A673 (cell line): ENCODE results near the gene CNOT8. TPM values are rescaled to one million over a fixed set of nuclear protein-coding genes. Genes with fewer than 3 reads are reported as not detected.

Source experiments
- BruUV-seq: library from RNA; stranded (reverse); fragments of 400-500 nt; replicated peaks from 2 replicates; lab custom pipeline; 2021; lab: Mats Ljungman, UMichigan
- CTCF ChIA-PET: fragments of 300-600 bp; sonication (Branson Sonifier 250); formaldehyde crosslinking; loops from one replicate; lab custom pipeline; 2022; ENCODE audit warnings: antibody characterized with exemption; lab: Charles Lee
- POLR2A ChIA-PET: fragments of 300-600 bp; sonication (Branson Sonifier 250); formaldehyde crosslinking; loops from one replicate; lab custom pipeline; 2022; ENCODE audit warnings: antibody characterized with exemption; ENCODE audit not compliant: low non-redundant PET; lab: Charles Lee
- DNase-seq: peaks from one replicate; pipeline ENCODE4 v3.0.0-alpha.2; 2015; ENCODE audit warnings: low spot score
- H3K27ac ChIP-seq: fragments of 200-600 bp; sonication (generic); 2 replicates; pipeline ENCODE4 v1.5.1; 2016; ENCODE audit warnings: mixed run types, low read depth, mild to moderate bottlenecking, mixed read lengths, antibody characterized with exemption, low read length; ENCODE audit not compliant: poor library complexity, severe bottlenecking
- H3K27me3 ChIP-seq: fragments of 200-600 bp; sonication (generic); replicated peaks from 2 replicates; pipeline ENCODE4 v1.6.1; 2017; ENCODE audit warnings: mixed run types, low read depth, mild to moderate bottlenecking, mixed read lengths, antibody characterized with exemption, low read length; ENCODE audit not compliant: insufficient read depth, poor library complexity
- H3K36me3 ChIP-seq: fragments of 200-600 bp; sonication (generic); 2 replicates; pipeline ENCODE4 v1.6.1; 2016; ENCODE audit warnings: mixed run types, mild to moderate bottlenecking, mixed read lengths, antibody characterized with exemption, low read length; ENCODE audit not compliant: insufficient read depth, poor library complexity, severe bottlenecking
- H3K4me1 ChIP-seq: fragments of 200-600 bp; sonication (generic); 2 replicates; pipeline ENCODE4 v1.6.1; 2017; ENCODE audit warnings: mixed run types, mild to moderate bottlenecking, mixed read lengths, antibody characterized with exemption, low read length; ENCODE audit not compliant: insufficient read depth, poor library complexity, severe bottlenecking
- H3K4me3 ChIP-seq: fragments of 200-600 bp; sonication (generic); 2 replicates; pipeline ENCODE4 v1.5.1; 2016; ENCODE audit warnings: low read depth, mixed run types, mild to moderate bottlenecking, mixed read lengths, low read length; ENCODE audit not compliant: poor library complexity, severe bottlenecking
- H3K9me3 ChIP-seq: fragments of 200-600 bp; sonication (generic); 2 replicates; pipeline ENCODE4 v1.6.1; 2016; ENCODE audit warnings: mixed run types, low read depth, mild to moderate bottlenecking, mixed read lengths, antibody characterized with exemption, low read length; ENCODE audit not compliant: poor library complexity, severe bottlenecking
- EZH2 ChIP-seq: fragments of 200-600 bp; sonication (generic); IDR thresholded peaks from 2 replicates; pipeline ENCODE4 v1.6.1; 2017; ENCODE audit warnings: borderline replicate concordance, low read depth, mild to moderate bottlenecking, mixed read lengths, antibody characterized with exemption, low read length; ENCODE audit not compliant: poor library complexity, severe bottlenecking
- intact Hi-C: fragments of 100-400 bp; cut with micrococcal nuclease; formaldehyde crosslinking; loops from one replicate; pipeline ENCODE4 v1.10.0; 2022; ENCODE audit not compliant: unreplicated experiment
- total RNA-seq: library from RNA; stranded (reverse); gene quantifications from 2 replicates; pipeline ENCODE4 v1.2.3, GENCODE V29; 2021
- TF ChIP-seq, protein P1 (sequence below): fragments of 300-800, 200-600 bp; sonication (generic); conservative IDR thresholded peaks from 2 replicates; pipeline ENCODE4 v1.5.1; 2017; ENCODE audit warnings: low read depth, mild to moderate bottlenecking, antibody characterized with exemption, low read length, moderate library complexity, mixed read lengths

Gene CNOT8
- total RNA-seq, 1 experiment from 2014 or later, result 45.2 TPM

DNA sequence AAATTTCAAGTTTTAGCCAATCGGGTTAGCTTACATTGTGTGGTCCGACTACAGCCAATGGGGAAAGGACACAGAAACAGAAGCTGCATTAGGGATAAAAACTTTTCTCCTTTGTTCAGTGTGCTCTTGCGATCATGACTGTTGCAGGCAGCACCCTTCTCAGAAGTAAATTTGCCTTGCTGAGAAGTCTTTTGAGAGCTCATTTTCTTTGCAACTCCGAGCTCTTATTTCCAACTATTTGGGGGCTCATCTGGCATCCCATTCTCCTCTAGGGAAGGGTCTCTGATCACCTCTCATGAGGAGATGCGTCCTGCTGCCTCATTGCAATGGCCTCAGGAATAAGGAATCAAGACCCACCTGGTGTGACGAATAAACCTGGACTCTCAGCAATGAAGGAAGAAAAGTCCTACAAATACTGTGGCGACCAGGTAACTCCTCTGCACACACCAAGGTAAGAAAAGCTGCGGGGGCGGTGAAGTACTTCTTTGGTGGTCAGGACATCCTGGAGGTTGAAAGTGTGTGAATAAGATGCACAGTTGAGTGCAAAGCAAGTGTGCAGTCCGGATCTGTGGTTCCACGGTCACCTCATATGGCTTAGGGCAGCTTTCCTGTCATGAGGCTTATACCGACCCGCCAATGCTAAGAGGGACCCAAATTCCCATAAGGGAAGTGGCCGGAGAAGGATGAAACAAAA lies 20.4 kb downstream of the CNOT8 start:
- ChIA-PET CTCF (no interaction called here), POLR2A (no interaction called here)
- no peak for DNase-seq
- Histone ChIP-seq H3K27ac (no peak overlapping the region), H3K9me3 (peaks cover 11% of the 10 kb centered on the region), H3K4me1 (no peaks in the 10 kb centered on the region), H3K4me3 (no peak overlapping the region), H3K36me3 (peaks cover 31% of the 10 kb centered on the region), H3K27me3 (no peaks in the 10 kb centered on the region)
- intact Hi-C loops, result no loop called here
- TF ChIP-seq, protein P1, sequence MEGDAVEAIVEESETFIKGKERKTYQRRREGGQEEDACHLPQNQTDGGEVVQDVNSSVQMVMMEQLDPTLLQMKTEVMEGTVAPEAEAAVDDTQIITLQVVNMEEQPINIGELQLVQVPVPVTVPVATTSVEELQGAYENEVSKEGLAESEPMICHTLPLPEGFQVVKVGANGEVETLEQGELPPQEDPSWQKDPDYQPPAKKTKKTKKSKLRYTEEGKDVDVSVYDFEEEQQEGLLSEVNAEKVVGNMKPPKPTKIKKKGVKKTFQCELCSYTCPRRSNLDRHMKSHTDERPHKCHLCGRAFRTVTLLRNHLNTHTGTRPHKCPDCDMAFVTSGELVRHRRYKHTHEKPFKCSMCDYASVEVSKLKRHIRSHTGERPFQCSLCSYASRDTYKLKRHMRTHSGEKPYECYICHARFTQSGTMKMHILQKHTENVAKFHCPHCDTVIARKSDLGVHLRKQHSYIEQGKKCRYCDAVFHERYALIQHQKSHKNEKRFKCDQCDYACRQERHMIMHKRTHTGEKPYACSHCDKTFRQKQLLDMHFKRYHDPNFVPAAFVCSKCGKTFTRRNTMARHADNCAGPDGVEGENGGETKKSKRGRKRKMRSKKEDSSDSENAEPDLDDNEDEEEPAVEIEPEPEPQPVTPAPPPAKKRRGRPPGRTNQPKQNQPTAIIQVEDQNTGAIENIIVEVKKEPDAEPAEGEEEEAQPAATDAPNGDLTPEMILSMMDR, result no peak
- TF ChIP-seq EZH2, result no peak
- no TSS peak for BruUV-seq

- no peak overlapping the region for H3K27ac ChIP-seq
- H3K4me1 ChIP-seq, result no peaks in the 10 kb centered on the region
- POLR2A ChIA-PET, result no interaction called here
- intact Hi-C loops, result no loop called here
- no peak for TF ChIP-seq EZH2
- TF ChIP-seq, protein P1, result no peak
- H3K4me3 ChIP-seq, result no peak overlapping the region
- peaks cover 24% of the 10 kb centered on the region for H3K9me3 ChIP-seq
- BruUV-seq, result no TSS peak
- no peak for DNase-seq
- H3K36me3 ChIP-seq, result peaks cover 29% of the 10 kb centered on the region
- CTCF ChIA-PET, result no interaction called here
- H3K27me3 ChIP-seq, result no peaks in the 10 kb centered on the region
Measured at GRCh38 chr5:154881986-154882385, 23.6 kb downstream of the CNOT8 start.

- BruUV-seq, result no TSS peak
- no peak for TF ChIP-seq EZH2
- TF ChIP-seq, protein P1, result no peak
- no peak overlapping the region for H3K27ac ChIP-seq
- H3K4me3 ChIP-seq, result no peak overlapping the region
- peaks cover 13% of the 10 kb centered on the region for H3K9me3 ChIP-seq
- no peaks in the 10 kb centered on the region for H3K27me3 ChIP-seq
- no peak for DNase-seq
- H3K4me1 ChIP-seq, result no peaks in the 10 kb centered on the region
- ChIA-PET POLR2A (no interaction called here), CTCF (no interaction called here)
- intact Hi-C loops, result no loop called here
- peaks cover 47% of the 10 kb centered on the region for H3K36me3 ChIP-seq
Measured at GRCh38 chr5:154884424-154884823, 26.0 kb downstream of the CNOT8 start.
